ENCODE measurements around the gene SESN1.

SESN1 gene

GRCh38 chr6:108940741-108941140 is 153.9 kb downstream of the SESN1 start:
- no peak for DNase-seq (ENCODE audit: low read depth in 2 of 2)

GRCh38 chr6:108937170-108937569 is 157.5 kb downstream of the SESN1 start:
- no peak for DNase-seq (ENCODE audit: low read depth in 2 of 2)

Measured in fibroblast of skin of left quadriceps (primary cell).